Measurements from ENCODE around the gene NR1I3. TPM values are rescaled to one million over a fixed set of nuclear protein-coding genes. Genes with fewer than 3 reads are reported as not detected.
A peak's percentile ranks its signal among the peaks of the same experiment; 100 is the strongest.
"Not testable (repeated sequence)": the region's sequence is repeated elsewhere in the genome, so short reads cannot be mapped to it uniquely, and the experiment has no call there.

NR1I3 gene
- total RNA-seq, 4 donors from 2014 or later, result not detected

- DNase-seq, result no peak
- Histone ChIP-seq H3K36me3 (no peaks in the 10 kb centered on the region), H3K4me1 (peaks cover 6 to 18% of the 10 kb centered on the region in 2 donors), H3K27me3 (no peaks in the 10 kb centered on the region), H3K4me3 (replicated peaks in 1 of 3) (no peak overlapping the region), H3K9me3 (no peaks in the 10 kb centered on the region), H3K27ac (no peak overlapping the region)
- TF ChIP-seq POLR2A (IDR thresholded peaks at IDR 0.05), result no peak
- no peak for TF ChIP-seq CTCF (IDR thresholded peaks at IDR 0.05)
- intact Hi-C loops (cut with DNase I), result no loop called here
- 48 to 53% methylated on average over 6 of the region's 6 CpGs for WGBS, 2 donors
Observed at GRCh38 chr1:161259345-161259702, 21.3 kb upstream of the NR1I3 start.

GRCh38 chr1:161258439-161259344, 20.7 kb upstream of the NR1I3 start, which contains the start of gene PCP4L1:
Gene PCP4L1, plus strand, starts transcription at chr1:161258745. Its CDS starts 230 bp downstream, at chr1:161258975.
- 2 to 4% methylated on average over 26 to 34 of the region's 62 CpGs for WGBS, 2 donors
- H3K4me3 ChIP-seq (replicated peaks in 1 of 3), result peak within 1 kb of the TSS in 2 of 3 donors; percentile 12 to 36
- H3K27ac ChIP-seq, result no peak within 1 kb of the TSS
- H3K27me3 ChIP-seq, result no peaks in the 10 kb centered on the region
- no peaks in the 10 kb centered on the region for H3K36me3 ChIP-seq
- intact Hi-C loops (cut with DNase I), result no loop called here
- peaks cover 6 to 18% of the 10 kb centered on the region in 2 donors for H3K4me1 ChIP-seq
- DNase-seq, result peak; percentile 43 to 52
- H3K9me3 ChIP-seq, result no peaks in the 10 kb centered on the region
- peak in 1 of 2 donors; percentile 42 for TF ChIP-seq POLR2A (IDR thresholded peaks at IDR 0.05)
- TF ChIP-seq CTCF (IDR thresholded peaks at IDR 0.05), result no peak

- H3K4me3 ChIP-seq (replicated peaks in 1 of 3); H3K27ac ChIP-seq; H3K9me3 ChIP-seq; H3K36me3 ChIP-seq; intact Hi-C loops (cut with DNase I); H3K27me3 ChIP-seq; DNase-seq: not testable (repeated sequence)
- WGBS, 2 donors, result 95 to 97% methylated on average over 5 of the region's 5 CpGs
- H3K4me1 ChIP-seq, result peaks cover 6 to 18% of the 10 kb centered on the region in 2 donors
Observed at GRCh38 chr1:161257109-161257508, 19.1 kb upstream of the NR1I3 start.

GRCh38 chr1:161255955-161256520, 18.0 kb upstream of the NR1I3 start:
- H3K36me3 ChIP-seq; H3K9me3 ChIP-seq; H3K4me3 ChIP-seq (replicated peaks in 1 of 3); DNase-seq; H3K27ac ChIP-seq; H3K27me3 ChIP-seq; intact Hi-C loops (cut with DNase I): not testable (repeated sequence)
- peaks cover 6 to 18% of the 10 kb centered on the region in 2 donors for H3K4me1 ChIP-seq
- WGBS, 2 donors, result 87 to 91% methylated on average over 4 of the region's 4 CpGs

- H3K27ac ChIP-seq; H3K4me3 ChIP-seq (replicated peaks in 1 of 3); H3K27me3 ChIP-seq; H3K9me3 ChIP-seq; intact Hi-C loops (cut with DNase I); H3K36me3 ChIP-seq; DNase-seq: not testable (repeated sequence)
- H3K4me1 ChIP-seq, result peaks cover 6 to 11% of the 10 kb centered on the region in 2 donors
- WGBS, 2 donors, result 77% methylated on average over 5 of the region's 5 CpGs
Observed at GRCh38 chr1:161255302-161255701, 17.3 kb upstream of the NR1I3 start.

GRCh38 chr1:161251579-161251978, 13.6 kb upstream of the NR1I3 start:
- intact Hi-C loops (cut with DNase I), result no loop called here
- Histone ChIP-seq H3K4me1 (no peaks in the 10 kb centered on the region), H3K27me3 (no peaks in the 10 kb centered on the region), H3K27ac (no peak overlapping the region), H3K36me3 (no peaks in the 10 kb centered on the region), H3K4me3 (replicated peaks in 1 of 3) (no peak overlapping the region), H3K9me3 (no peaks in the 10 kb centered on the region)
- TF ChIP-seq POLR2A (IDR thresholded peaks at IDR 0.05) (no peak), CTCF (IDR thresholded peaks at IDR 0.05) (no peak)
- 95% methylated on average over 8 of the region's 8 CpGs for WGBS, 2 donors
- DNase-seq, result no peak
